Panc1 (cell line): Measurements from ENCODE around the gene GLRX. TPM values are rescaled to one million over a fixed set of nuclear protein-coding genes. Genes with fewer than 3 reads are reported as not detected.

Source experiments
- ATAC-seq: fragments of 200-7000 bp; cut with Tn5 transposase; 2 replicates; pipeline ENCODE4 v1.9.1; 2020; ENCODE audit warnings: mild to moderate bottlenecking, moderate library complexity
- BruUV-seq: library from RNA; stranded (reverse); fragments of 400-500 nt; replicated peaks from 2 replicates; lab custom pipeline; 2021; lab: Mats Ljungman, UMichigan
- CTCF ChIA-PET: fragments of 300-600 bp; sonication (Branson Sonifier 250); formaldehyde crosslinking; loops from one replicate; lab custom pipeline; 2022; ENCODE audit warnings: antibody characterized with exemption; lab: Charles Lee
- POLR2A ChIA-PET: fragments of 300-600 bp; sonication (Branson Sonifier 250); formaldehyde crosslinking; loops from one replicate; lab custom pipeline; 2022; ENCODE audit warnings: antibody characterized with exemption; lab: Charles Lee
- DNase-seq: peaks from one replicate; pipeline ENCODE4 v3.0.0-alpha.2; 2010; ENCODE audit warnings: low read depth, low spot score
- H3K27ac ChIP-seq: 2 replicates; pipeline ENCODE4 v1.5.1; 2011; ENCODE audit warnings: mild to moderate bottlenecking, low read length, inconsistent platforms
- H3K27me3 ChIP-seq: fragments of 200-500 bp; sonication (Bioruptor generic); 2 replicates; pipeline ENCODE4 v1.6.0; 2014; ENCODE audit warnings: low read length, inconsistent platforms; ENCODE audit not compliant: control insufficient read depth, insufficient read depth
- H3K36me3 ChIP-seq: fragments of 200-500 bp; sonication (Bioruptor generic); 2 replicates; pipeline ENCODE4 v1.5.1; 2014; ENCODE audit warnings: inconsistent platforms, mild to moderate bottlenecking, low read length, moderate library complexity; ENCODE audit not compliant: control insufficient read depth, insufficient read depth
- H3K4me1 ChIP-seq: 2 replicates; pipeline ENCODE4 v1.5.1; 2011; ENCODE audit warnings: inconsistent platforms, mild to moderate bottlenecking, low read length, moderate library complexity; ENCODE audit not compliant: control insufficient read depth, insufficient read depth
- H3K4me3 ChIP-seq, 2 experiments: 2 replicates each; pipeline ENCODE4 v1.5.1; 2011 to 2012; ENCODE audit warnings: low read depth in 2 of 2, low read length in 2 of 2, mild to moderate bottlenecking in 2 of 2, inconsistent platforms in 1 of 2, moderate library complexity in 1 of 2
- H3K9me3 ChIP-seq: fragments of 200-500 bp; sonication (Bioruptor generic); 2 replicates; pipeline ENCODE4 v1.5.1; 2014; ENCODE audit warnings: low read depth, mild to moderate bottlenecking, inconsistent platforms, low read length, moderate library complexity; ENCODE audit not compliant: control insufficient read depth, insufficient read depth
- CTCF ChIP-seq: fragments of 450-650 bp; IDR thresholded peaks from 2 replicates; pipeline ENCODE4 v1.5.1; 2017; ENCODE audit warnings: mild to moderate bottlenecking
- POLR2AphosphoS5 ChIP-seq: IDR thresholded peaks from 2 replicates; pipeline ENCODE4 v1.6.1; 2012; ENCODE audit warnings: mild to moderate bottlenecking, low read depth, low read length, moderate library complexity
- SIN3A ChIP-seq: IDR thresholded peaks from 2 replicates; pipeline ENCODE4 v1.6.1; 2012; ENCODE audit warnings: low read depth, mild to moderate bottlenecking, low read length, moderate library complexity, borderline replicate concordance; ENCODE audit not compliant: insufficient read depth
- TCF7L2 ChIP-seq: IDR thresholded peaks from 2 replicates; pipeline ENCODE4 v1.6.1; 2011; ENCODE audit warnings: mild to moderate bottlenecking, low read depth, low read length, inconsistent platforms
- in situ Hi-C: cut with HindIII; loops from 2 replicates; pipeline ENCODE4 v1.10.0; 2016; ENCODE audit warnings: low sequenced_read_pairs, low pct_unique_long_range_greater_than_20kb
- intact Hi-C: fragments of 100-400 bp; cut with micrococcal nuclease; formaldehyde crosslinking; loops from one replicate; pipeline ENCODE4 v1.10.0; 2022; ENCODE audit not compliant: unreplicated experiment
- total RNA-seq: library from RNA; stranded (reverse); gene quantifications from one replicate; pipeline ENCODE4 v1.2.1, GENCODE V29; 2021; ENCODE audit not compliant: unreplicated experiment
- TF ChIP-seq, protein P1 (sequence below), 2 experiments: IDR thresholded peaks; 2 replicates each; pipeline ENCODE4 v1.6.1; 2011 to 2012; ENCODE audit warnings: low read depth in 2 of 2, control low read depth in 1 of 2, low read length in 1 of 2, mild to moderate bottlenecking in 1 of 2, moderate library complexity in 1 of 2; ENCODE audit not compliant: insufficient read depth in 1 of 2

GLRX gene
- total RNA-seq, 1 experiment from 2014 or later: 5.8 TPM

DNA sequence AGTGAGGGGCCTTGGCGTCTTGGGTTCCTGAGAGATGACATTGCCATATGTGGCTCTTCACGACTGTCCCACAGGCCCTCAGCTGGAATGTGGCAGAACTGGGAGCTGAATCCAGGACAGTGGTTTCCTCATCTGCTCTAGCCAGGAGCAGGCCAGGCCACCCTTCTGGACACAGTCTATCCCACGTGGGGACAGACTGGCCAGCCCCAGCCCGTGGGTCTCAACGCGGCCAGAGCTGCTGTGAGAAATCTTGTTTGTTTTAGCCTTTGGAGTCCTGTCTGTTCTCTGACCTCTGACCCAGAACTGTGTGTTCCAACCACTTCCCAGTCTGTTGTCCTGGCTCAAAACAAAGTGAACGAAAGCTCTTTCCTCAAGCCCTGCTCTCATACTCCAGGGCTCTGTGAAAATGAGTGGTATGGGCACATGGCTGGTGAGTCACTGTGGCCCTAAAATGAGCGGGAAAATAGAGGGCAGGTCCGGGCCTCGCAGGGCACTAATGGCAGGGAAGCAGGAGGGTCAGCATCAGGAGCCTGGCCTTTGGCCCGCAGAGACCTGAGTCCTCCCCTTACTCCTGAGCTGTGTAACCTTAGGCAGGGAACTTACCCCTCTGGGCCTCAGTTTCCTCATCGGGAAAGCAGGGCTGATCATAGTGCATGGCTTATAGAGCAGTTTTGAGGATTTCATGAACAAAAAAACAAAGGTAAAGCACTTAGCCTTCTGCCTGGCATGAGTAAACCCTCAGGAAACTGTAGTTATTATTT lies 34.8 kb upstream of the GLRX start:
- ChIA-PET POLR2A (interaction anchor here (0.5 to 0.6 kb wide), 2 partner anchors 100 to 221 kb away, joined by 4 to 10 read pairs; no protein-coding TSS in a partner anchor), CTCF (interaction anchor here (0.6 to 0.7 kb wide), 2 partner anchors 348 to 480 kb away, joined by 3 to 4 read pairs; no protein-coding TSS in a partner anchor)
- in situ Hi-C loops (no loop called here), intact Hi-C loops (no loop called here)
- TF ChIP-seq POLR2AphosphoS5 (no peak), TCF7L2 (no peak), SIN3A (no peak), CTCF (no peak)
- TF ChIP-seq, protein P1, sequence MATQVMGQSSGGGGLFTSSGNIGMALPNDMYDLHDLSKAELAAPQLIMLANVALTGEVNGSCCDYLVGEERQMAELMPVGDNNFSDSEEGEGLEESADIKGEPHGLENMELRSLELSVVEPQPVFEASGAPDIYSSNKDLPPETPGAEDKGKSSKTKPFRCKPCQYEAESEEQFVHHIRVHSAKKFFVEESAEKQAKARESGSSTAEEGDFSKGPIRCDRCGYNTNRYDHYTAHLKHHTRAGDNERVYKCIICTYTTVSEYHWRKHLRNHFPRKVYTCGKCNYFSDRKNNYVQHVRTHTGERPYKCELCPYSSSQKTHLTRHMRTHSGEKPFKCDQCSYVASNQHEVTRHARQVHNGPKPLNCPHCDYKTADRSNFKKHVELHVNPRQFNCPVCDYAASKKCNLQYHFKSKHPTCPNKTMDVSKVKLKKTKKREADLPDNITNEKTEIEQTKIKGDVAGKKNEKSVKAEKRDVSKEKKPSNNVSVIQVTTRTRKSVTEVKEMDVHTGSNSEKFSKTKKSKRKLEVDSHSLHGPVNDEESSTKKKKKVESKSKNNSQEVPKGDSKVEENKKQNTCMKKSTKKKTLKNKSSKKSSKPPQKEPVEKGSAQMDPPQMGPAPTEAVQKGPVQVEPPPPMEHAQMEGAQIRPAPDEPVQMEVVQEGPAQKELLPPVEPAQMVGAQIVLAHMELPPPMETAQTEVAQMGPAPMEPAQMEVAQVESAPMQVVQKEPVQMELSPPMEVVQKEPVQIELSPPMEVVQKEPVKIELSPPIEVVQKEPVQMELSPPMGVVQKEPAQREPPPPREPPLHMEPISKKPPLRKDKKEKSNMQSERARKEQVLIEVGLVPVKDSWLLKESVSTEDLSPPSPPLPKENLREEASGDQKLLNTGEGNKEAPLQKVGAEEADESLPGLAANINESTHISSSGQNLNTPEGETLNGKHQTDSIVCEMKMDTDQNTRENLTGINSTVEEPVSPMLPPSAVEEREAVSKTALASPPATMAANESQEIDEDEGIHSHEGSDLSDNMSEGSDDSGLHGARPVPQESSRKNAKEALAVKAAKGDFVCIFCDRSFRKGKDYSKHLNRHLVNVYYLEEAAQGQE (IDR thresholded peaks at IDR 0.05; ENCODE audit: insufficient read depth in 1 of 2, low read depth in 2 of 2, low read length in 1 of 2): no peak
- DNase-seq (no peak), ATAC-seq (no peak)
- Histone ChIP-seq H3K9me3 (no peaks in the 10 kb centered on the region), H3K36me3 (no peaks in the 10 kb centered on the region), H3K27me3 (no peaks in the 10 kb centered on the region), H3K4me1 (peaks cover 10% of the 10 kb centered on the region; the same call in 1 of the 2 replicates), H3K27ac (no peak overlapping the region), H3K4me3 (no peak overlapping the region)
- no TSS peak for BruUV-seq

- H3K27ac ChIP-seq: no peak overlapping the region
- in situ Hi-C loops: no loop called here
- DNase-seq (no peak), ATAC-seq (no peak)
- H3K27me3 ChIP-seq: no peaks in the 10 kb centered on the region
- peaks cover 6% of the 10 kb centered on the region; the same call in 1 of the 2 replicates for H3K4me1 ChIP-seq
- H3K9me3 ChIP-seq: no peaks in the 10 kb centered on the region
- ChIA-PET CTCF (no interaction called here), POLR2A (no interaction called here)
- no TSS peak for BruUV-seq
- H3K36me3 ChIP-seq: no peaks in the 10 kb centered on the region
- TF ChIP-seq CTCF: no peak
- no peak for TF ChIP-seq TCF7L2
- TF ChIP-seq POLR2AphosphoS5: no peak
- no peak for TF ChIP-seq SIN3A
- TF ChIP-seq, protein P1 (IDR thresholded peaks at IDR 0.05; ENCODE audit: insufficient read depth in 1 of 2, low read depth in 2 of 2, low read length in 1 of 2): no peak
- no peak overlapping the region for H3K4me3 ChIP-seq
- intact Hi-C loops: no loop called here
Observed at GRCh38 chr5:95856501-95856981, 34.0 kb upstream of the GLRX start.
